HuH-7.5 (cell line): ENCODE results near the gene MRPL55.

Source experiments
- DNase-seq: peaks from one replicate; pipeline ENCODE4 v3.0.0; 2011; ENCODE audit warnings: low spot score

MRPL55 gene

DNA sequence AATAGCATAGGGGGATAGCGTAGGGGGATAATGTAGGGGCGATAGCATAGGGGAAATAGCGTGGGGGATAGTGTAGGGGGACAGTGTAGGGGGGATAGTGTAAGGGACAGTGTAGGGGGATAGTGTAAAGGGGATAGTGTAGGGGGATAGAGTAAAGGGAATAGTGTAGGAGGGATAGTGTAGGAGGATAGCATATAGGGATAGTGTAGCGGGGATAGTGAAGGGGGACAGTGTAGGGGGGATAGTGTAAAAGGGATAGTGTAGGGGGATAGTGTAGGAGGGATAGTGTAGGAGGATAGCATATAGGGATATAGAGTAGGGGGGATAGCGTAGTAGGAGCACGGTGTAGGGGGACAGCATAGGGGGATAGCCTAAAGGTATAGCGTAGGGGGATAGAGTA, 40.7 kb downstream of the MRPL55 start:
- no peak for DNase-seq

DNA sequence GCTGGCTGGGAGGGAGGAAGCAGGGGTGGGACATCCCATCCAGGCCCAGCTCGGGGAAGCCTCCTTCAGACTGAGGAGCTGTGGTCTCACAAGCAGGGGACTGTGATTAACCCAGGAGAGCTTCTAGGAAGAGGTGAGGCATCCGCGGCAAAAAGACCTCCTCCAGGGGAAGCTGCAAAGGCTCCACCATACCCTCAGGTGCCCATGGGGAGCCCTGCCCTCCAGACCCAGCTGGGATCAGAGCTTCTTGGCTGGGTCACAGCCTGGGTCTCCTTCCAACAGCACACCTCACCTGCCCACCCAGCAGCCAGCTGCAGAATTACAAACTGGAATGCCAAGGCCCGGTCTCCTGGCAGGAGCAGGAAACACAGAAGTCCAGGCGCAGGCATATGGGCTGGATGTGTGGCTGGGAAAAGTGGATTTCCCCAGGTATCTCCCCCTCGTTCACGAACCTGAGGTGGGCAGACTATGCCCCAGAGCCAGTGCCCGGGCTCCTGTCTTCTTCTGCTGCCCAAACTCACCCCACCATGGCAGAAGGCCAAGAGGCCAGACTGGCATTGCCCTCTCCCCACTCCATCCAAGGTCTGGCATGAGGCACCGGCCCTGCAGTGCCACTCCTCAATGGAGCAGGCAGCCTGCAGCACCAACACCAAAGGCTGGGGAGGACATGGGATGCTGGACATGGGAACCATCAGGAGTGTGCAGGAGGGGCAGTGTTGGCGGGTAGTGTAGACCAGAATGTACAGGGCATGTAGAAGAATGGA, 42.0 kb downstream of the MRPL55 start:
- no peak for DNase-seq

DNA sequence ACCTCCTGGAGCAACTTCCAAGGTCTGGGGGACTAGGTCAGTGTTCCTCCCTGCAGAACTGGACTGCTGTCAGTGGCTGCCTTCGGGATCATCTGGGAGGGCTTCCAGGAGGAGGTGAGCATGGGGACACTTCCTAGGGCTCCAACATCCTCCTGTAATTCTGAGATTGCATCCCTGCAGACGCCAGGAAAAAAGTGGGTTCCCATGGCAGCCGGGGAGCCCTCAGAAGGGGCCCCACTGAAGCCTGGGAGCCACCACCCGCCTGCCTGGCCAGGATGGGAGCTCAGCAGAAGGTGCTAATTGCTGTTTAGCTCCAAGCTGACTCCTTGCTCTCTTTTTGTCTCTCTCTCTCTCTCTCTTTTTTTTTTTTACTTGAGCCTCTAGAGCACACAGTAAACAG, 42.7 kb downstream of the MRPL55 start:
- DNase-seq, result no peak

DNA sequence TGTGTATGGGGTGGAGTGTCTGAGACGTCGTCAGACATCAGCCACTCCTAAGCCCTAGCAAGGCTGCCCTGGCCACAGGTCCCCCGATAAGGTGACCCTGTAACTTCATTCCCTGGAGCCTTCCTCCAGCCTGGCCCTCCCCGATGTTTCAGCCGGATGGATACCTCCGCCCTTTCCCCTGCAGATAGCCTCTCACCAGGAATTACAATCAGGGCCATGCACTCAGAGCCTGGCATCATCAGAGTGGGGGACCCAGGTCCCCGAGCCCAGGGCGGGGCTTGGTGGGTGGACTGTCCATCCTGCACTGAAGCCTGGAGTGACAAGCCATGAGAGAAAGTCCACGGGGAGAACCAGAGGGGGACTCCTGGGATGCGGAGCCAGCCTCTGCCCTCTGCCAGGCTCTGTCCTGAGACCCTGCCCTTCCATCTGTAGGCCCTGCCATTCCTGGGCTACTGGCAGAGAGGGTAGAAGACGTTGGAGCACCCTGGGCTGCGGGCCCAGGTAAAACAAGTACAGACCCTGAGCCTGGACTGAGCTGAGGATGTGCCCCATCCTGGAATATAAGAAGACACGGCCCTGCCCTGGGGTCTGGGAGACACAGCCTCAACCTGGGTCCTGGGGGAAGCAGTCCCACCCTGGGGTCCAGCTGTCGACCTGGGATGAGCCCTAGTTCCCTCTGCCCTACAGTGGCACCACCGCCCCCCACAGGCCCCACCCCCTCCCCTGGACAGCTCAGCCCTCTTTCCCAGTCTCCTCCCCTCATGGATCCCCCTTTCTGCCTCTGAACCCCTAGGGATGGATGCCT, 43.4 kb downstream of the MRPL55 start:
- DNase-seq, result no peak

DNA sequence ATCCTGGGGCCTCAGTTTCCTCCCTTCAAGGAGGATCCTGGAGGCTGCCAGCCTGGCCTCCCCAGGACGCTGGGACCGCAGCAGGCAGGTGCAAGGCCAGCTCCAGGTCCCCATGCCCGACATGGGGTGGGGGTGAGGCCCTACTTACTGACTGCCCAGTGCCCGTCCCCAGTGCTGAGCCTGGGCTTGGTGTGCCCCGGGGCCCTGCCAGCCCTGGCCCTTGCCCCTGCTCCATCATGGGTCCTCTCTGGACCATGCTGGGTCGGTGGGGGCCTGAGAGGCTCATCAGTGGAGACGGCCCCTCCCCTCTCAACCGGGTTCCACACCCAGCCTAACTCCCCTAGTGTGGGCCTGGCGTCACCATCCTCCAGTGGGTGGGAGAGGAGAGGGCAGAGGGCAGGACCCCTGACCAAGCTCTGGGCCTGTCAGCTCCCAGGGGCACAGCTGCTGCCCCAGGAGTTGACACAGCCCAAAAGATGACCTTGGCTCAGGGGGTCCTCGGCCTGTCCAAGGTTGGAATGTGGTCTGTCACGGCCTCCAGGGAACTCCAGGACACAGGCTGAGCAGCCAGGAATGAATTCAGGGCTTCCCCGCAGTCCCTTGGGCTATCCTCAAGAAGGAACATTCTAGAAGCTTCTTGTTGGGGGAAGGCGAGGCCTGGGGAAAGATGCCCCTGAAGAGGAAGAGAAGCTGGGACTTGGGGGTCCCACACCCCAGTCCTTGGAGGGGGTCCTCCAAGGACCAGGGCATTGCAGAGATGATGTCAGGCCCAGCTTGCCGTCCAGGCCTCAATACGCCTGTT, 44.2 kb downstream of the MRPL55 start:
- no peak for DNase-seq

DNA sequence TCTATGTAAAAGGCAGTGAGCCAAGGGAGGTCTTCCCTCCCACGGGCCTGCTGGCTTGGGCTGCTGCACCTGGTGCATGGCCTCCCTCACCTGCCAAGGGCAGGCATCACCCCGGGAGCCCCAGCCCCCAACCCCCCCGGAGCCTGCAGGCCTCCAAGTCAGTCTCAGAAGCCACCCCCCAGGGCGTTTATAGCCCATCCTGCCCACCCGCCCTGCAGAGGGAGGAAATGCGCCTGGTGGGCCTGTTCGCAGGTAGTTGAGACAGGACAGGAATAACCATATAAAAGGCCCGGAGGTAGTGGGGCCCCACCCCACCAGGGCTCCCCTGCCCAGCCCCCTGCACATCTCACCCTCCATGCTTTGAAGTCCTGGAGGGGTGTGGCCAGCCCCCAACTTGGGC, 44.8 kb downstream of the MRPL55 start:
- DNase-seq, result no peak

DNA sequence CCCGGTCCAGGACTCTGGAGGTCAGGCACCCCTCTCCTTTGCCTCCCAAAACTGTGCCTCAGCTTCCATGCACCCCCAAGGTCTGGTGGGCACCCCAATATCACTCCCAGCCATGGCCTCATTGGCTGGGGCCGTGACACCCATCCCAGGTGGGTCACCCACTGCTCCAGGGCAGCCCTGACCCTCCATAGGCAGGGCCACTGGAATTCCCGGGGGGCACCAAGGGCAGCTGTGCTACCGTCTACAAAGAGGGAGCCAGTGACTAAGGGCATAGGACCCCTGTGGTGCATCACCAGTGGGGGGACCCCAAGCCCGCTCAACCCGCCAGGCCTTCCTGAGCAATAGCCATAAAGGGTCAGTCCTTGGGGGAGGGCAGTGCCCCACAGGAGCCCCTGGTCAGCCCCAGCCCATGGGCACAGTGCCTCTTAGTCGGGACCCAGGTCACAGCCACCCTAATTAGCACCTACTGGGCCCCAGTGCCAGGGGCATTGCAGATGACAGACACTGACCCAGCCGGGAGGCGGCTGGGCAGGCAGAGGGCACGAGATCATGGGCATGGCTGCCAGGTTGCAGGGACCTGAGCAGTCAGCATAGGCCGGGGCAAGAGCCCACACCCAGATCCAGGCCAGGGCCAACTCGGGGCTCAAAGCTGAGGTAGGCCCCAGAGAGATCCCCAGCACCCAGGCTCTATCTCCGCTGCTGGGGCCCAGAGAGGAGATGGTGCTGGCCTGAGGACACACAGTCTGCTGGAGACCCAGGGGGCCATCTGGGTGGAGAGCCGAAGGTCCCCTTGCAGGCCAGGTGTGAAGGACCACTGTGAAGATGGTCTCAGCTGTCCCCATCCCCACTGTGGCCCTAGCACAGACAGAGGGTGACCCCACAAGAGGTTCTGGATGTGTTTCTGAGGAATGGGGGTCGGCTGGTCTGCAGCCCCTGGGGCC, 45.6 kb downstream of the MRPL55 start:
- DNase-seq, result no peak

DNA sequence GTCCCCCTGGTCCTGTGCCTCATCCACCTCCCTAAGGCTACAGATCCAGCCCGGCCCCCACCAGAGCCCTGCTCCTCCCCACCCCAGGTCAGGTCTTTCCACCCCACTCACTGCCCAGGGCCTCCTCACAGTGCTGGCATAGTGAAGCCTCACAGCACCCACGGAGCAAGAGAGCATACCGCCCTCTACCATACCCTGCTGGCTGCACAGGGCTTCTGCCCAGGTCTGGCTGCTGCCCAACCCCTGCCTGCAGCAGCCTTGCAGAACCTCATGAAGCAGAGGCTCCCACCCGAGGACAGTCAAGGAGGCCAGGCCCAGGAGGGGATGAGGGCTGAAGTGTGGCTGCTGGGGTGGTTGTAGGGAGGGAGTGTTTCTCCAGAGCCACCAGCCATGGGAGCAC, 46.3 kb downstream of the MRPL55 start:
- DNase-seq, result no peak

DNA sequence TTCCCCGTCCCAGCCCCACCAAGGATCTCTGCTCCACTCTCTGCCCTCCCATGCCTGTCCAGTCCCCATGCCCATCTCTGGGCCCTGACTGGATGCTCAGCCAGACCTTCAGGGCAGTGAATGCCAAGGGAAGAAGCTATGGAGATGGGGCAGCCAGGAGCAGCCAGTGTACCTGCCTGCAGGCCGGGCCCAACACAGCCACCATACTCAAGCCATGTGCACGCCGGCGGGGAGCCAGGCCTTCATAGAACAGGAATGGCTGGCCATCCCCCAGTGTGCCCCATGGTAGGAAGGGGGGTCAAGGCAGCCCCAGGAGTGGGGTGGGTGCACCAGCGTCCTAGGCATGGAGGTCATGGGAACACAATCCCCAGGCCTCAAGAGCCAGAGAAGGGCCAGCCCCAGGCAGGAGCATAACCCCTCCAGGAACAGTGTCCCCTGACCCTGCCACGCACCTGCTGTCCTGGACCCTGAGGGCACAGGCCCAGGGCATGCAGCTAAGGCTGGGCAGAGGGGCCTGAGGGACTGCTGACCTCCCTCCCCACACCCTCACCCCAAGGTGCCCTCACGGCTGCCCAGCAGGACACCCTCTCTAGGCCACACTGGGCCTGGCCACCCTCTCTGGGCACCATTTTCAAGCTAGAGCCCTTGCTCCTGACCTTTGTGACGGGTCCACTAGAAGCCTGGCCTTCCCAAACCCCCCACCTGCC, 46.9 kb downstream of the MRPL55 start:
- DNase-seq, result no peak

DNA sequence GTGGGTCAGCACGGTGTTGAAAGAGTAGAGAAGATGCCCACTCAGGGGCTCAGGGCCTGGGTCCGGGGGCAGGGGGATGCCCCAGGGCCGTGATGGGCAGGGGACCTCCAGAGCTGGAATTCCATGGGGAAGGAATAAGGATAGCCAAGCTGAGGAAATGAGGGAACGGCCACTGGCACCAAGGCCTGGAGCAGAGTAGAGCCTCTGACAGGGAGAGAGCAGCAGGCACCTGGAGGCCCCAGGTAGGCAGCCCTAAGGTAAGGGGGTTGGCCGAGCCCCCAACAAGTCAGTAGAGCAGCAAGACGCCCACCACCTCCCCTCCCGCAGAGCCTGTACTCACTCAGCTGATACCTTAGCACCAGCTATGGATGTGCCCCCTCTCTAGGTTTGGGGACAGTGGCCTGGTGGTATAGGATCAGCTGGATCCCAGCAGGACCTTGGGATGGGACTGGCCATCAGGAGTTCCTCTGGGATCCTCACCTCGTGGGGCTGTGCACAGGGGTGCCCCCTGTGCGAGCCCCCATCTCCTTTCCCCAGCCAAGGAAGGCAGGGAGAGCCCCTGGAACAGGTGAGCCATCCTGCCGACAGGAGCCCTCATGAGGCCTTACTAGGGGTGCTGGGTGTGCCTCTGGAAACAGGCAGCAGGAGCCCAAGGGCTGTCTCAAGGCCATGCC, 47.6 kb downstream of the MRPL55 start:
- no peak for DNase-seq

DNA sequence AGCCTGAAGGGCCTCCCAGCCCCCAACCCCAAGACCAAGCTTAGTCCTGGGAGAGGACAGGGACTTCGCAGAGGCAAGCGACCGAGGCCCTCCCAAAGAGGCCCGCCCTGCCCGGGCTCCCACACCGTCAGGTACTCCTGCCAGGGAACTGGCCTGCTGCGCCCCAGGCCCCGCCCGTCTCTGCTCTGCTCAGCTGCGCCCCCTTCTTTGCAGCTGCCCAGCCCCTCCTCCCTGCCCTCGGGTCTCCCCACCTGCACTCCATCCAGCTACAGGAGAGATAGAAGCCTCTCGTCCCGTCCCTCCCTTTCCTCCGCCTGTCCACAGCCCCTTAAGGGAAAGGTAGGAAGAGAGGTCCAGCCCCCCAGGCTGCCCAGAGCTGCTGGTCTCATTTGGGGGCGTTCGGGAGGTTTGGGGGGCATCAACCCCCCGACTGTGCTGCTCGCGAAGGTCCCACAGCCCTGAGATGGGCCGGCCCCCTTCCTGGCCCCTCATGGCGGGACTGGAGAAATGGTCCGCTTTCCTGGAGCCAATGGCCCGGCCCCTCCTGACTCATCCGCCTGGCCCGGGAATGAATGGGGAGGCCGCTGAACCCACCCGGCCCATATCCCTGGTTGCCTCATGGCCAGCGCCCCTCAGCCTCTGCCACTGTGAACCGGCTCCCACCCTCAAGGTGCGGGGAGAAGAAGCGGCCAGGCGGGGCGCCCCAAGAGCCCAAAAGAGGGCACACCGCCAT, 48.5 kb downstream of the MRPL55 start:
- DNase-seq, result no peak

DNA sequence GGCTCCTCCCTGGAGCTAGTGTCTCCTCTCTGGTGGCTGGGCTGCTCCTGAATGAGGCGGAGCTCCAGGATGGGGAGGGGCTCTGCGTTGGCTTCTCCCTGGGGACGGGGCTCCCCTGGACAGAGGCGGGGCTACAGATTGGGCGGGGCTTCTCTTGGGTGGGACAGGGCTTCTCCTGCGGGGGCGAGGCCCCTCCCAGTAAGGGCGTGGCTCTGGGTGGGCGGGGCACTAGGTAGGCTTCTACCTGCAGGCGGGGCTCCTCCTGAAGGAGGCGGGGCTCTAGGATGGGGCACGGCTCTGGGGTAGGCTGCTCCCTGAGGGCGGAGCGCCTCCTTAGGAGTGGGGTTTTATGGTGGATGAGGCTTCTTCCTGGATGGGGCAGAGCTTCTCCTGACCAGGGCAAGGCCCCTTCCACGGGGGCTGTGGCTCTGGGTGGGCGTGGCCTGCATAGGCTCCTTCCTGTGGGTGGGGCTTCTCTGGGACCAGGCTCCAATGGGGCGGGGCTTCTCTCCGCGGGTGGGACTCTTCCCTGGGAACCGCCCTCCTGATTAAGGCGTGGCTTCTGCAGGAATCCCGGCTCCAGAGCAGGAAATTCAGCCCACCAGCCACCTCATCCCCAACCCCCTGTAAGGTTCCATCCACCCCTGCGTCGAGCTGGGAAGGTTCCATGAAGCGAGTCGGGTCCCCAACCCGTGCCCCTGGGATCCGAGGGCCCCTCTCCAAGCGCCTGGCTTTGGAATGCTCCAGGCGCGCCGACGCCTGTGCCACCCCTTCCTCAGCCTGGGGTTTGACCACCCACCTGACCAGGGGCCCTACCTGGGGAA, 49.3 kb downstream of the MRPL55 start:
- DNase-seq, result no peak

DNA sequence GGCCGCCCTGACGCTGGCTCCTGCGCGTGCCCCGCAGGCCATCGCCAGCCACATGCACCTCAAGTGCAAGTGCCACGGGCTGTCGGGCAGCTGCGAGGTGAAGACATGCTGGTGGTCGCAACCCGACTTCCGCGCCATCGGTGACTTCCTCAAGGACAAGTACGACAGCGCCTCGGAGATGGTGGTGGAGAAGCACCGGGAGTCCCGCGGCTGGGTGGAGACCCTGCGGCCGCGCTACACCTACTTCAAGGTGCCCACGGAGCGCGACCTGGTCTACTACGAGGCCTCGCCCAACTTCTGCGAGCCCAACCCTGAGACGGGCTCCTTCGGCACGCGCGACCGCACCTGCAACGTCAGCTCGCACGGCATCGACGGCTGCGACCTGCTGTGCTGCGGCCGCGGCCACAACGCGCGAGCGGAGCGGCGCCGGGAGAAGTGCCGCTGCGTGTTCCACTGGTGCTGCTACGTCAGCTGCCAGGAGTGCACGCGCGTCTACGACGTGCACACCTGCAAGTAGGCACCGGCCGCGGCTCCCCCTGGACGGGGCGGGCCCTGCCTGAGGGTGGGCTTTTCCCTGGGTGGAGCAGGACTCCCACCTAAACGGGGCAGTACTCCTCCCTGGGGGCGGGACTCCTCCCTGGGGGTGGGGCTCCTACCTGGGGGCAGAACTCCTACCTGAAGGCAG, 50.0 kb downstream of the MRPL55 start:
- DNase-seq, result no peak

DNA sequence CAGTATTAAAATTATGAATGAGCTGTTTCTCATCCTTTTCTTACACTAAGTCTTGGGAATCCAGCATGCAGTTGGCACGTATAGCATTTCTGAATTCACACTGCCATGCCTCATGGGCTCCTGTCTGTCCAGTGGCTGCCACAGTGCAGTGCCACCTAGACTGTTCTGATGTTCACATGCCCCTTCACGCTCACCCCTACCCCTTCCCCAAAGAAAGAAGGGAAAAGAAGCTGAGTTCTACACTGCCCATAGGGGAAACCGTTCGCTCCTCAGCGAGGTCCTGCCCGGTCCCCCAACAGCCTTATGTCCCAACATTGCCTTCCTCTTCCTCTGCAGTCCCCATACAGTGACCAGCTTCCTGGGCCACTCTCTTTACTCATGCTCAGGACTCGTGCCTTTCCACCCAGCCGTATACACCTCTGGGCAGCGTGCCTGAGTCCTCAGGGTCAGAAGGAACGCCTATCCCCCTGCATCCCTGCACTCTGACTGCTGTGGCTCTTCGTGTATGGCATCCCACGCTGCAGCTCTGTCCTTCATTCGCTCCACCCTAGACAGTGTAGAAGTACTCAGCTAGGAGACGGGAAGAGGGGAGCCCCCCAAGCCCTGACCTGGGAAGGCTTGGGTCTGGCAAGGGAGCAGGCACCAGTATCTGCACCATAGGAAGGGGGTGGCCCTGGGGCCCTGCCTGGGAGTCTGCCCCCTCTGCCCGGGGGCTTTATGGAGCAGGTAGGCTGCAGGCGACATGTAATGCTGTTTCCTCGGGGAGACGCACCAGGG, 50.7 kb downstream of the MRPL55 start:
- DNase-seq, result no peak
